ENCODE results near the gene PRKAR1B. TPM values are rescaled to one million over a fixed set of nuclear protein-coding genes. Genes with fewer than 3 reads are reported as not detected.

The PRKAR1B gene
- total RNA-seq, 1 experiment from 2014 or later = 51.7 TPM

GRCh38 chr7:582081-582835, 144.8 kb downstream of the PRKAR1B start:
- CTCF ChIA-PET = no interaction called here

GRCh38 chr7:578386-578785, 148.7 kb downstream of the PRKAR1B start:
- H3K27me3 ChIP-seq (ENCODE audit: insufficient read depth, low read depth) = no peaks in the 10 kb centered on the region
- POLR2A ChIA-PET (ENCODE audit: unreplicated experiment) = no interaction called here
- peaks cover 3% of the 10 kb centered on the region; the same call in 1 of the 2 replicates for H3F3A ChIP-seq (ENCODE audit: insufficient read depth, low read depth)
- no peak overlapping the region for H3K4me3 ChIP-seq
- TF ChIP-seq EZH2 (IDR thresholded peaks at IDR 0.05; ENCODE audit: low read depth) = no peak
- TF ChIP-seq, protein P1, sequence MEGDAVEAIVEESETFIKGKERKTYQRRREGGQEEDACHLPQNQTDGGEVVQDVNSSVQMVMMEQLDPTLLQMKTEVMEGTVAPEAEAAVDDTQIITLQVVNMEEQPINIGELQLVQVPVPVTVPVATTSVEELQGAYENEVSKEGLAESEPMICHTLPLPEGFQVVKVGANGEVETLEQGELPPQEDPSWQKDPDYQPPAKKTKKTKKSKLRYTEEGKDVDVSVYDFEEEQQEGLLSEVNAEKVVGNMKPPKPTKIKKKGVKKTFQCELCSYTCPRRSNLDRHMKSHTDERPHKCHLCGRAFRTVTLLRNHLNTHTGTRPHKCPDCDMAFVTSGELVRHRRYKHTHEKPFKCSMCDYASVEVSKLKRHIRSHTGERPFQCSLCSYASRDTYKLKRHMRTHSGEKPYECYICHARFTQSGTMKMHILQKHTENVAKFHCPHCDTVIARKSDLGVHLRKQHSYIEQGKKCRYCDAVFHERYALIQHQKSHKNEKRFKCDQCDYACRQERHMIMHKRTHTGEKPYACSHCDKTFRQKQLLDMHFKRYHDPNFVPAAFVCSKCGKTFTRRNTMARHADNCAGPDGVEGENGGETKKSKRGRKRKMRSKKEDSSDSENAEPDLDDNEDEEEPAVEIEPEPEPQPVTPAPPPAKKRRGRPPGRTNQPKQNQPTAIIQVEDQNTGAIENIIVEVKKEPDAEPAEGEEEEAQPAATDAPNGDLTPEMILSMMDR (conservative IDR thresholded peaks at IDR 0.05) = no peak
- H3K9me3 ChIP-seq (ENCODE audit: insufficient read depth, low read depth) = no peaks in the 10 kb centered on the region
- peaks cover 8% of the 10 kb centered on the region; the same call in 1 of the 2 replicates for H4K20me1 ChIP-seq (ENCODE audit: insufficient read depth)
- H3K9me2 ChIP-seq (ENCODE audit: insufficient read depth) = no peaks in the 10 kb centered on the region
- H2AFZ ChIP-seq = no peak overlapping the region
- no peaks in the 10 kb centered on the region for H3K79me2 ChIP-seq (ENCODE audit: low read depth)
- no peak overlapping the region for H3K4me2 ChIP-seq
- CTCF ChIA-PET = no interaction called here
- BruUV-seq (replicated peaks) = no TSS peak
- no peak overlapping the region for H3K27ac ChIP-seq
- DNase-seq = no peak
- H3K36me3 ChIP-seq (ENCODE audit: low read depth) = no peaks in the 10 kb centered on the region
- no peaks in the 10 kb centered on the region for H3K4me1 ChIP-seq (replicated peaks; ENCODE audit: insufficient read depth)
- intact Hi-C loops (cut with micrococcal nuclease; ENCODE audit: unreplicated experiment) = no loop called here

More at GRCh38 chr7:582081-582835, 144.8 kb downstream of the PRKAR1B start:
- H3K4me1 ChIP-seq (replicated peaks; ENCODE audit: insufficient read depth) = no peaks in the 10 kb centered on the region
- no peak for DNase-seq
- H3K27me3 ChIP-seq (ENCODE audit: insufficient read depth, low read depth) = no peaks in the 10 kb centered on the region
- H3K9me2 ChIP-seq (ENCODE audit: insufficient read depth) = no peaks in the 10 kb centered on the region
- POLR2A ChIA-PET (ENCODE audit: unreplicated experiment) = no interaction called here
- H3K27ac ChIP-seq = no peak overlapping the region
- H4K20me1 ChIP-seq (ENCODE audit: insufficient read depth) = peaks cover 6% of the 10 kb centered on the region; the same call in 1 of the 2 replicates
- no TSS peak for BruUV-seq (replicated peaks)
- no peaks in the 10 kb centered on the region for H3K9me3 ChIP-seq (ENCODE audit: insufficient read depth, low read depth)
- intact Hi-C loops (cut with micrococcal nuclease; ENCODE audit: unreplicated experiment) = no loop called here
- H3K4me3 ChIP-seq = no peak overlapping the region
- H3F3A ChIP-seq (ENCODE audit: insufficient read depth, low read depth) = peaks cover 15% of the 10 kb centered on the region; the same call in 1 of the 2 replicates
- no peak overlapping the region for H3K4me2 ChIP-seq
- no peak overlapping the region for H2AFZ ChIP-seq
- TF ChIP-seq, protein P1 (conservative IDR thresholded peaks at IDR 0.05) = no peak
- TF ChIP-seq EZH2 (IDR thresholded peaks at IDR 0.05; ENCODE audit: low read depth) = no peak
- H3K79me2 ChIP-seq (ENCODE audit: low read depth) = no peaks in the 10 kb centered on the region
- no peaks in the 10 kb centered on the region for H3K36me3 ChIP-seq (ENCODE audit: low read depth)

GRCh38 chr7:577741-578370, 149.2 kb downstream of the PRKAR1B start:
- Histone ChIP-seq H3F3A (ENCODE audit: insufficient read depth, low read depth) (no peaks in the 10 kb centered on the region), H3K4me3 (no peak overlapping the region), H3K9me2 (ENCODE audit: insufficient read depth) (no peaks in the 10 kb centered on the region), H3K27me3 (ENCODE audit: insufficient read depth, low read depth) (no peaks in the 10 kb centered on the region), H3K27ac (no peak overlapping the region), H4K20me1 (ENCODE audit: insufficient read depth) (peaks cover 8% of the 10 kb centered on the region; the same call in 1 of the 2 replicates), H3K4me1 (replicated peaks; ENCODE audit: insufficient read depth) (no peaks in the 10 kb centered on the region), H3K36me3 (ENCODE audit: low read depth) (no peaks in the 10 kb centered on the region), H3K79me2 (ENCODE audit: low read depth) (no peaks in the 10 kb centered on the region), H3K9me3 (ENCODE audit: insufficient read depth, low read depth) (no peaks in the 10 kb centered on the region), H3K4me2 (no peak overlapping the region), H2AFZ (no peak overlapping the region)
- no peak for DNase-seq
- POLR2A ChIA-PET (ENCODE audit: unreplicated experiment) = no interaction called here
- no peak for TF ChIP-seq EZH2 (IDR thresholded peaks at IDR 0.05; ENCODE audit: low read depth)
- TF ChIP-seq, protein P1 (conservative IDR thresholded peaks at IDR 0.05) = no peak
- CTCF ChIA-PET = no interaction called here
- intact Hi-C loops (cut with micrococcal nuclease; ENCODE audit: unreplicated experiment) = no loop called here
- no TSS peak for BruUV-seq (replicated peaks)

Data from PC-9 (cell line).